Mesendoderm (in vitro differentiated cells): ENCODE data around the gene KCNJ3.

Experiments used
- DNase-seq: peaks from one replicate; pipeline ENCODE4 v3.0.0; 2013
- H2AK5ac ChIP-seq: 2 replicates; pipeline ENCODE4 v1.6.1; 2013; ENCODE audit warnings: low read length, inconsistent platforms
- H2BK120ac ChIP-seq: 2 replicates; pipeline ENCODE4 v1.6.1; 2013; ENCODE audit warnings: low read depth, mild to moderate bottlenecking, low read length, moderate library complexity, mixed read lengths
- H2BK15ac ChIP-seq: replicated peaks from 2 replicates; pipeline ENCODE4 v1.6.1; 2013; ENCODE audit warnings: low read depth, mild to moderate bottlenecking, moderate library complexity
- H2BK5ac ChIP-seq: 2 replicates; pipeline ENCODE4 v1.6.1; 2013; ENCODE audit warnings: low read length, inconsistent platforms
- H3K18ac ChIP-seq: 2 replicates; pipeline ENCODE4 v1.6.1; 2013; ENCODE audit warnings: mild to moderate bottlenecking, low read length, mixed read lengths
- H3K23ac ChIP-seq: one replicate; pipeline ENCODE4 v1.6.1; 2013; ENCODE audit warnings: low read length
- H3K27ac ChIP-seq: 2 replicates; pipeline ENCODE4 v1.5.1; 2013; ENCODE audit warnings: low read depth, mild to moderate bottlenecking, inconsistent platforms, low read length, moderate library complexity
- H3K27me3 ChIP-seq: 2 replicates; pipeline ENCODE4 v1.6.1; 2013; ENCODE audit warnings: low read length, control low read depth, mild to moderate bottlenecking, inconsistent platforms; ENCODE audit not compliant: insufficient read depth, poor library complexity
- H3K36me3 ChIP-seq: 2 replicates; pipeline ENCODE4 v1.6.1; 2013; ENCODE audit warnings: low read length, inconsistent platforms; ENCODE audit not compliant: control insufficient read depth, insufficient read depth
- H3K4ac ChIP-seq: one replicate; pipeline ENCODE4 v1.6.1; 2013; ENCODE audit warnings: low read depth, mild to moderate bottlenecking, low read length, moderate library complexity
- H3K4me1 ChIP-seq: 2 replicates; pipeline ENCODE4 v1.6.1; 2013; ENCODE audit warnings: low read depth, low read length, inconsistent platforms; ENCODE audit not compliant: control insufficient read depth
- H3K4me2 ChIP-seq: 2 replicates; pipeline ENCODE4 v1.6.1; 2013; ENCODE audit warnings: low read length
- H3K4me3 ChIP-seq: 2 replicates; pipeline ENCODE4 v1.5.1; 2013; ENCODE audit warnings: mild to moderate bottlenecking, low read length
- H3K56ac ChIP-seq: one replicate; pipeline ENCODE4 v1.6.1; 2013; ENCODE audit warnings: low read length
- H3K79me1 ChIP-seq: 2 replicates; pipeline ENCODE4 v1.6.1; 2013; ENCODE audit warnings: low read length, inconsistent platforms
- H3K79me2 ChIP-seq: 2 replicates; pipeline ENCODE4 v1.6.1; 2013; ENCODE audit warnings: mild to moderate bottlenecking, low read length; ENCODE audit not compliant: control insufficient read depth, insufficient read depth
- H3K9ac ChIP-seq: 2 replicates; pipeline ENCODE4 v1.6.1; 2013; ENCODE audit warnings: low read length, inconsistent platforms
- H4K5ac ChIP-seq: one replicate; pipeline ENCODE4 v1.6.1; 2013; ENCODE audit warnings: low read length
- H4K8ac ChIP-seq: one replicate; pipeline ENCODE4 v1.6.1; 2013; ENCODE audit warnings: low read depth, mild to moderate bottlenecking, control low read depth, low read length, moderate library complexity
- WGBS: extraction: QIAGEN DNeasy Blood & Tissue Kit; methylation state at CpG from one replicate; pipeline ENCODE4 v1.1.7; 2013; ENCODE audit warnings: low lambda C conversion rate, missing lambda C conversion rate; ENCODE audit not compliant: insufficient coverage; ENCODE audit errors: extremely low coverage; 5-methylcytosine and 5-hydroxymethylcytosine counted together

Gene KCNJ3

DNA sequence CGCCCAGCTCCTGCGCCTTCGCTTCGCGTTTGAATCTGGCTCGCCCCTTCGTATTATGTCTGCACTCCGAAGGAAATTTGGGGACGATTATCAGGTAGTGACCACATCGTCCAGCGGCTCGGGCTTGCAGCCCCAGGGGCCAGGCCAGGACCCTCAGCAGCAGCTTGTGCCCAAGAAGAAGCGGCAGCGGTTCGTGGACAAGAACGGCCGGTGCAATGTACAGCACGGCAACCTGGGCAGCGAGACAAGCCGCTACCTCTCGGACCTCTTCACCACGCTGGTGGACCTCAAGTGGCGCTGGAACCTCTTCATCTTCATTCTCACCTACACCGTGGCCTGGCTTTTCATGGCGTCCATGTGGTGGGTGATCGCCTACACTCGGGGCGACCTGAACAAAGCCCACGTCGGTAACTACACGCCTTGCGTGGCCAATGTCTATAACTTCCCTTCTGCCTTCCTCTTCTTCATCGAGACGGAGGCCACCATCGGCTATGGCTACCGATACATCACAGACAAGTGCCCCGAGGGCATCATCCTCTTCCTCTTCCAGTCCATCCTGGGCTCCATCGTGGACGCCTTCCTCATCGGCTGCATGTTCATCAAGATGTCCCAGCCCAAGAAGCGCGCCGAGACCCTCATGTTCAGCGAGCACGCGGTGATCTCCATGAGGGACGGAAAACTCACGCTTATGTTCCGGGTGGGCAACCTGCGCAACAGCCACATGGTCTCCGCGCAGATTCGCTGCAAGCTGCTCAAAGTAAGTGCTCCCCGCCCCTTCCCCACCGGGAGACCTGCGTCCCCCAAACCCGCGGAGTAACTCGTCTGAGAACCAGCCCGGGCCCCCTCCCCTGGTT lies 453 bp downstream of the KCNJ3 start:
- Histone ChIP-seq H3K79me1 (no peaks in the 10 kb centered on the region), H3K18ac (no peak overlapping the region), H4K8ac (no peak overlapping the region), H2BK15ac (no peak overlapping the region), H3K56ac (peak overlapping the region; percentile 92), H4K5ac (no peak overlapping the region), H3K36me3 (no peaks in the 10 kb centered on the region), H3K4me2 (peak overlapping the region; percentile 0), H3K4ac (no peak overlapping the region), H3K4me3 (peak overlapping the region; percentile 8), H3K27ac (no peak overlapping the region), H2BK120ac (no peak overlapping the region), H3K79me2 (no peaks in the 10 kb centered on the region), H2AK5ac (no peak overlapping the region), H3K27me3 (no peaks in the 10 kb centered on the region), H3K23ac (no peak overlapping the region), H3K4me1 (no peaks in the 10 kb centered on the region), H2BK5ac (no peak overlapping the region), H3K9ac (peak overlapping the region; percentile 43)
- no peak for DNase-seq
- WGBS: no CpG with 5 or more reads among the region's 60 CpGs

DNA sequence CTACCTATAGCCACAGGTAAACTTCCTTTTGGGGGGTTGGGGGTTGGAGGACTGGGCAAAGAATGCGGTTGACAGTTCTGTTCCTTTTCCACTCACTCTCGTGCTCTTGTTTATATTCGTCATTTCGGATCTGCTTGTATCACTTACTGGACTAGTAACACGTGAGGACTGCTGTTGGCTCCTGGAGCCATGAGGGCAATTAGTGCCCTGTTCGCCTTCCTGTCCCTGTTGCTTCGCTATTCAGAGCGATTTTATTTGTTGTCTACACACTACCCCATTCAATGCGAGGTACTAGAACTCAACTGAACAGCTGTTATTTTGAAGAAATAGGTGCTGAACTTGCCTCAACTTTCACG lies 1.1 kb downstream of the KCNJ3 start:
- H2BK15ac ChIP-seq: no peak overlapping the region
- no peak overlapping the region for H4K8ac ChIP-seq
- no CpG with 5 or more reads among the region's 10 CpGs for WGBS
- H3K79me2 ChIP-seq: no peaks in the 10 kb centered on the region
- no peak overlapping the region for H3K4me2 ChIP-seq
- H3K4me1 ChIP-seq: no peaks in the 10 kb centered on the region
- DNase-seq: no peak
- no peak overlapping the region for H3K9ac ChIP-seq
- no peaks in the 10 kb centered on the region for H3K79me1 ChIP-seq
- no peaks in the 10 kb centered on the region for H3K27me3 ChIP-seq
- no peak overlapping the region for H3K18ac ChIP-seq
- H3K36me3 ChIP-seq: no peaks in the 10 kb centered on the region
- H2BK5ac ChIP-seq: no peak overlapping the region
- no peak overlapping the region for H3K4ac ChIP-seq
- H2AK5ac ChIP-seq: no peak overlapping the region
- H4K5ac ChIP-seq: no peak overlapping the region
- no peak overlapping the region for H3K23ac ChIP-seq
- H3K4me3 ChIP-seq: no peak overlapping the region
- no peak overlapping the region for H3K27ac ChIP-seq
- no peak overlapping the region for H2BK120ac ChIP-seq
- peak overlapping the region; percentile 26 for H3K56ac ChIP-seq

DNA sequence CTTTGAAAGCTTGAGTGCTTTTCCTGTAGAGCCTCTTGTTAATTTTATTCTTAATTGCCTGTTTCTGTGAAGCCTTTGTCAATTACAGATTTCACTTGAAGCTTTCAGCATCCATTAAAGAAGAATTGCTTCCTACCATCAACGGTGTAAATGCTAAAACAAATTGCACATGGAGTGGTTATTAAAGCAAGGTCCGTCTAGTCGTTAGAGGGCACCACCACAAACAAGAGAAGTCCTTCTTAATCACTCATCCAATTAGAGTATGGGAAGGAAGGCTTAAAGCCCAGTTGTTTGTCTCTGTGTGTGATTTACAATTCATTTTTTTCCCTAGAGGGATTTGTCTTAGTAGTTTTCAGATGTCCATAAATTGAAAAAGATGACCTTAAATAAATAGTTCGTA lies 1.6 kb downstream of the KCNJ3 start:
- no peak overlapping the region for H2AK5ac ChIP-seq
- no peak overlapping the region for H4K5ac ChIP-seq
- H3K23ac ChIP-seq: no peak overlapping the region
- no peak overlapping the region for H3K18ac ChIP-seq
- no peak overlapping the region for H2BK5ac ChIP-seq
- H3K27ac ChIP-seq: no peak overlapping the region
- H2BK120ac ChIP-seq: no peak overlapping the region
- H3K4me2 ChIP-seq: no peak overlapping the region
- no peaks in the 10 kb centered on the region for H3K4me1 ChIP-seq
- no peak overlapping the region for H3K4ac ChIP-seq
- no peaks in the 10 kb centered on the region for H3K79me1 ChIP-seq
- no peak overlapping the region for H4K8ac ChIP-seq
- DNase-seq: no peak
- no peak overlapping the region for H3K56ac ChIP-seq
- H3K9ac ChIP-seq: no peak overlapping the region
- no CpG with 5 or more reads among the region's 4 CpGs for WGBS
- no peaks in the 10 kb centered on the region for H3K79me2 ChIP-seq
- H3K27me3 ChIP-seq: no peaks in the 10 kb centered on the region
- no peaks in the 10 kb centered on the region for H3K36me3 ChIP-seq
- H3K4me3 ChIP-seq: no peak overlapping the region
- H2BK15ac ChIP-seq: no peak overlapping the region

- no peak overlapping the region for H2BK120ac ChIP-seq
- no peak overlapping the region for H3K4me3 ChIP-seq
- H3K4ac ChIP-seq: no peak overlapping the region
- H3K4me1 ChIP-seq: no peaks in the 10 kb centered on the region
- H3K23ac ChIP-seq: no peak overlapping the region
- H2AK5ac ChIP-seq: no peak overlapping the region
- no peak overlapping the region for H3K4me2 ChIP-seq
- H3K27me3 ChIP-seq: no peaks in the 10 kb centered on the region
- H3K79me2 ChIP-seq: no peaks in the 10 kb centered on the region
- H3K36me3 ChIP-seq: no peaks in the 10 kb centered on the region
- no peak overlapping the region for H4K8ac ChIP-seq
- no peaks in the 10 kb centered on the region for H3K79me1 ChIP-seq
- no peak overlapping the region for H3K18ac ChIP-seq
- DNase-seq: no peak
- H2BK5ac ChIP-seq: no peak overlapping the region
- no peak overlapping the region for H4K5ac ChIP-seq
- no peak overlapping the region for H2BK15ac ChIP-seq
- H3K56ac ChIP-seq: no peak overlapping the region
- no peak overlapping the region for H3K9ac ChIP-seq
- H3K27ac ChIP-seq: no peak overlapping the region
- WGBS: no CpG with 5 or more reads among the region's 4 CpGs
Measured at GRCh38 chr2:154704991-154705390, 6.5 kb downstream of the KCNJ3 start.

GRCh38 chr2:154706660-154707059 lies 8.2 kb downstream of the KCNJ3 start:
- Histone ChIP-seq H3K9ac (no peak overlapping the region), H3K79me2 (no peaks in the 10 kb centered on the region), H4K8ac (no peak overlapping the region), H3K4me2 (no peak overlapping the region), H2BK120ac (no peak overlapping the region), H3K4me1 (no peaks in the 10 kb centered on the region), H4K5ac (no peak overlapping the region), H3K36me3 (no peaks in the 10 kb centered on the region), H3K23ac (no peak overlapping the region), H2BK15ac (no peak overlapping the region), H3K4me3 (no peak overlapping the region), H3K4ac (no peak overlapping the region), H3K18ac (no peak overlapping the region), H3K27ac (no peak overlapping the region), H3K79me1 (no peaks in the 10 kb centered on the region), H3K56ac (no peak overlapping the region), H2BK5ac (no peak overlapping the region), H3K27me3 (no peaks in the 10 kb centered on the region), H2AK5ac (no peak overlapping the region)
- DNase-seq: no peak
- WGBS: no CpG with 5 or more reads among the region's 1 CpG
